Measurements from ENCODE around the gene GDI2.

- TF ChIP-seq CTCF (IDR thresholded peaks at IDR 0.05; ENCODE audit: low read depth, low read length, poor library complexity, severe bottlenecking) (no peak), EZH2phosphoT487 (IDR thresholded peaks at IDR 0.05; ENCODE audit: borderline replicate concordance, low read length) (no peak)
Observed at GRCh38 chr10:5776881-5777197, 36.4 kb downstream of the GDI2 start.

Data from DOHH2 (cell line).